A549 (cell line): ENCODE results near the gene PHF21A.

Source experiments
- CHD2 ChIP-seq: fragments of 150-350 bp; IDR thresholded peaks from 2 replicates; pipeline ENCODE4 v1.6.1; 2014; ENCODE audit warnings: low read length; ENCODE audit not compliant: partially characterized antibody
- CTCF ChIP-seq: fragments of >200 bp; sonication (Bioruptor Twin); formaldehyde crosslinking; IDR thresholded peaks from 3 replicates; pipeline ENCODE4 v1.5.1; 2016
- EHF ChIP-seq: fragments of 250-450 bp; sonication (Bioruptor Pico); IDR thresholded peaks from 2 replicates; pipeline ENCODE4 v1.5.0; 2020; ENCODE audit warnings: mild to moderate bottlenecking
- JUN ChIP-seq, 2 experiments: fragments of >200 bp; sonication (Bioruptor Twin); formaldehyde crosslinking; IDR thresholded peaks; 2 replicates in 1 of 2; 3 replicates in 1 of 2; pipeline ENCODE4 v1.6.1; 2016 to 2017
- MAX ChIP-seq: IDR thresholded peaks from 2 replicates; pipeline ENCODE4 v1.6.1; 2012
- RFX5 ChIP-seq: fragments of 450-650 bp; IDR thresholded peaks from 2 replicates; pipeline ENCODE4 v1.7.1; 2014; ENCODE audit warnings: antibody characterized with exemption, mild to moderate bottlenecking, moderate library complexity
- SMC3 ChIP-seq: fragments of >200 bp; sonication (Bioruptor Twin); formaldehyde crosslinking; IDR thresholded peaks from 3 replicates; pipeline ENCODE4 v1.6.1; 2018; ENCODE audit warnings: inconsistent platforms
- ZFP36 ChIP-seq: fragments of 450-650 bp; IDR thresholded peaks from 2 replicates; pipeline ENCODE4 v1.6.1; 2014; ENCODE audit warnings: borderline replicate concordance; ENCODE audit not compliant: partially characterized antibody
- ZNF302 ChIP-seq: fragments of 250-450 bp; sonication (Bioruptor Pico); IDR thresholded peaks from 2 replicates; pipeline ENCODE4 v1.9.0; 2021; ENCODE audit warnings: inconsistent platforms, mild to moderate bottlenecking, moderate library complexity

DNA sequence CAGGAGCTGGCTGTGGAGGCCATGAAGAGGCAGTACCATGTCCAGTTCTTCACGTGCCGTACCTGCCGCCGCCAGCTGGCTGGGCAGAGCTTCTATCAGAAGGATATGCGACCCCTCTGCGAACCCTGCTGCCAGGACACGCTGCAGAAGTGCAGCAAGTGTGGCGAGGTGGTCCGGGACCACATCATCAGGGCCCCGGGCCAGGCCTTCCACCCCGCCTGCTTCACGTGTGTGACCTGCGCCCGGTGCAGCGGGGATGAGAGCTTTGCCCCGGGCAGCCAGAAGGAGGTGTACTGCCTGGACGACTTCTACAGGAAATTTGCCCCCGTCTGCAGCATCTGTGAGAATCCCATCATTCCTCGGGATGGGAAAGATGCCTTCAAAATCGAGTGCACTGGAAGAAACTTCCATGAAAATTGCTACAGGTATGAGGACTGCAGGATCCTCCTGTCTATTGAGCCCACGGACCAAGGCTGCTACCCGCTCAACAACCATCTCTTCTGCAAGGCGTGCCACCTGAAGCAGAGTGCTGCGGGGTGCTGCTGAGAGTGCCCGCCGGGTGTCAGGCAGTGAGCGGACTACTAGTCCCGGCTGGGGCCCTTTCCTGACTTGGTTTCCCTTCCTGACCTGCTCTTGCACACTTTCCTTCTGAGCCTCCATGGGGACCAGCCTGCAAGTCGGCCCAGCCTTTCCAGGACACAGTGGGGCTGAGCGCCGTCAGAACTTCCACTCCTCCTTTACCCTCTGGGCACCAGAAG, 22.0 kb upstream of the PHF21A start:
- TF ChIP-seq CTCF = no peak
- TF ChIP-seq ZFP36 = no peak
- TF ChIP-seq CHD2 = no peak
- TF ChIP-seq ZNF302 (CRISPR knock-in tag) = no peak
- no peak for TF ChIP-seq EHF (CRISPR knock-in tag)
- TF ChIP-seq MAX = no peak
- no peak for TF ChIP-seq RFX5
- no peak for TF ChIP-seq SMC3
- no peak for TF ChIP-seq JUN (IDR thresholded peaks at IDR 0.05)
